PC-3 (cell line): ENCODE results near the gene COX17. TPM values are rescaled to one million over a fixed set of nuclear protein-coding genes. Genes with fewer than 3 reads are reported as not detected.
A peak's percentile ranks its signal among the peaks of the same experiment; 100 is the strongest.

ENCODE experiments used
- ATAC-seq: fragments of 200-7000 bp; cut with Tn5 transposase; 2 replicates; pipeline ENCODE4 v1.9.1; 2020; ENCODE audit warnings: mild to moderate bottlenecking, moderate library complexity
- BruUV-seq: library from RNA; stranded (reverse); fragments of 400-500 nt; replicated peaks from 2 replicates; lab custom pipeline; 2021; lab: Mats Ljungman, UMichigan
- CTCF ChIA-PET: fragments of 300-600 bp; sonication (Branson Sonifier 250); formaldehyde crosslinking; loops from one replicate; lab custom pipeline; 2022; ENCODE audit warnings: antibody characterized with exemption; lab: Charles Lee
- POLR2A ChIA-PET: fragments of 300-600 bp; sonication (Branson Sonifier 250); formaldehyde crosslinking; loops from one replicate; lab custom pipeline; 2022; ENCODE audit warnings: antibody characterized with exemption; ENCODE audit not compliant: unreplicated experiment; lab: Charles Lee
- DNase-seq: peaks from one replicate; pipeline ENCODE4 v3.0.0-alpha.2; 2015
- H2AFZ ChIP-seq: fragments of 300-600 bp; sonication (generic); 2 replicates; pipeline ENCODE4 v1.6.0; 2016; ENCODE audit warnings: antibody characterized with exemption, low read length
- H3F3A ChIP-seq: fragments of 300-600 bp; sonication (generic); one replicate; pipeline ENCODE4 v1.6.0; 2017; ENCODE audit warnings: antibody characterized with exemption, low read length, control low read depth, mild to moderate bottlenecking; ENCODE audit not compliant: unreplicated experiment
- H3K27ac ChIP-seq: fragments of 300-600 bp; sonication (generic); 2 replicates; pipeline ENCODE4 v1.5.1; 2016; ENCODE audit warnings: mild to moderate bottlenecking, low read length
- H3K27me3 ChIP-seq: fragments of 300-600 bp; sonication (generic); 2 replicates; pipeline ENCODE4 v1.6.1; 2016; ENCODE audit warnings: low read length, mixed read lengths
- H3K36me3 ChIP-seq: fragments of 300-600 bp; sonication (generic); 2 replicates; pipeline ENCODE4 v1.6.1; 2016; ENCODE audit warnings: low read depth, mixed run types, low read length, mixed read lengths
- H3K4me1 ChIP-seq: fragments of 300-600 bp; sonication (generic); 2 replicates; pipeline ENCODE4 v1.5.1; 2016; ENCODE audit warnings: low read length; ENCODE audit not compliant: insufficient read depth
- H3K4me2 ChIP-seq: fragments of 300-600 bp; sonication (generic); 2 replicates; pipeline ENCODE4 v1.6.0; 2016; ENCODE audit warnings: low read length
- H3K4me3 ChIP-seq: fragments of 300-600 bp; sonication (generic); 2 replicates; pipeline ENCODE4 v1.5.1; 2016; ENCODE audit warnings: mild to moderate bottlenecking, low read length, mixed read lengths
- H3K79me2 ChIP-seq: fragments of 300-600 bp; sonication (generic); 2 replicates; pipeline ENCODE4 v1.6.1; 2017; ENCODE audit warnings: low read length, mixed read lengths
- H3K9ac ChIP-seq: fragments of 300-600 bp; sonication (generic); 2 replicates; pipeline ENCODE4 v1.6.0; 2016; ENCODE audit warnings: mild to moderate bottlenecking, low read length
- H3K9me2 ChIP-seq: fragments of 300-600 bp; sonication (generic); replicated peaks from 2 replicates; pipeline ENCODE4 v1.6.1; 2016; ENCODE audit warnings: mixed run types, low read length, mixed read lengths
- H3K9me3 ChIP-seq: fragments of 300-600 bp; sonication (generic); 2 replicates; pipeline ENCODE4 v1.6.1; 2016; ENCODE audit warnings: low read length, mixed read lengths
- H4K20me1 ChIP-seq: fragments of 300-600 bp; sonication (generic); 2 replicates; pipeline ENCODE4 v1.6.1; 2016; ENCODE audit warnings: low read length, mixed read lengths
- EZH2 ChIP-seq: fragments of 300-600 bp; sonication (generic); IDR thresholded peaks from one replicate; pipeline ENCODE4 v1.6.1; 2017; ENCODE audit warnings: antibody characterized with exemption, mild to moderate bottlenecking, low read length; ENCODE audit not compliant: unreplicated experiment
- EZH2phosphoT487 ChIP-seq: fragments of 300-600 bp; sonication (generic); IDR thresholded peaks from 2 replicates; pipeline ENCODE4 v1.6.1; 2018; ENCODE audit warnings: mild to moderate bottlenecking, antibody characterized with exemption, low read length, borderline replicate concordance
- intact Hi-C: fragments of 100-400 bp; cut with micrococcal nuclease; formaldehyde crosslinking; loops from 2 replicates; pipeline ENCODE4 v1.9.0; 2023
- total RNA-seq: library from RNA; depleted of rRNA; stranded (reverse); fragments of >200 nt; gene quantifications from 2 replicates; pipeline ENCODE4 v1.2.3, GENCODE V29; 2014
- TF ChIP-seq, protein P1 (sequence below): fragments of 300-600 bp; sonication (generic); conservative IDR thresholded peaks from 2 replicates; pipeline ENCODE4 v1.5.1; 2017; ENCODE audit warnings: antibody characterized with exemption, low read depth, mild to moderate bottlenecking, low read length

COX17 gene
- total RNA-seq, 1 experiment from 2014 or later, result 159 TPM

DNA sequence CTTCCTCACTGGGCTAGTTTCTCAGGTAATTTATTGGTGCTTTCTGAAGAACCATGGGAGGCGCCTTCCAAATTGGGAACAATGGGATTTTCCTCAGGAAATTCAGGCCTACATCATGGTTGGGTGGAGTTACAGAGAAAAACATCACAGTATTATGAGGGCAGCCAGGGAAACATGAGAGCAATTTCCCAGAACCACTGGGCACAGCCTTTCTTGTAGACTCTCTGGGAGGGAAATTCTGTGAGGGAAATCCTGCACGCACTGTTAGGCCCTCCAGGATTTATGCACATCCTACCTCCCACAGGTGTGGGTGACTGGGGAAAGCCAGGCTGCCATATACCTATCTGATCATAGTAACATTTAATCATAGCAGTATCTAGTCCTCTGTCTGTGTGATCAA, 30.0 kb downstream of the COX17 start:
- Histone ChIP-seq H3K79me2 (no peaks in the 10 kb centered on the region), H2AFZ (no peak overlapping the region), H3K4me2 (no peak overlapping the region), H3K4me3 (no peak overlapping the region), H3K27ac (no peak overlapping the region), H3K9me2 (no peaks in the 10 kb centered on the region), H3K36me3 (no peaks in the 10 kb centered on the region), H3K9me3 (no peaks in the 10 kb centered on the region), H3F3A (peaks cover 4% of the 10 kb centered on the region), H3K27me3 (no peaks in the 10 kb centered on the region), H3K4me1 (peaks cover 24% of the 10 kb centered on the region), H3K9ac (no peak overlapping the region), H4K20me1 (no peaks in the 10 kb centered on the region)
- no TSS peak for BruUV-seq
- ATAC-seq (no peak), DNase-seq (no peak)
- CTCF ChIA-PET, result no interaction called here
- TF ChIP-seq EZH2 (no peak), EZH2phosphoT487 (no peak)
- TF ChIP-seq, protein P1, sequence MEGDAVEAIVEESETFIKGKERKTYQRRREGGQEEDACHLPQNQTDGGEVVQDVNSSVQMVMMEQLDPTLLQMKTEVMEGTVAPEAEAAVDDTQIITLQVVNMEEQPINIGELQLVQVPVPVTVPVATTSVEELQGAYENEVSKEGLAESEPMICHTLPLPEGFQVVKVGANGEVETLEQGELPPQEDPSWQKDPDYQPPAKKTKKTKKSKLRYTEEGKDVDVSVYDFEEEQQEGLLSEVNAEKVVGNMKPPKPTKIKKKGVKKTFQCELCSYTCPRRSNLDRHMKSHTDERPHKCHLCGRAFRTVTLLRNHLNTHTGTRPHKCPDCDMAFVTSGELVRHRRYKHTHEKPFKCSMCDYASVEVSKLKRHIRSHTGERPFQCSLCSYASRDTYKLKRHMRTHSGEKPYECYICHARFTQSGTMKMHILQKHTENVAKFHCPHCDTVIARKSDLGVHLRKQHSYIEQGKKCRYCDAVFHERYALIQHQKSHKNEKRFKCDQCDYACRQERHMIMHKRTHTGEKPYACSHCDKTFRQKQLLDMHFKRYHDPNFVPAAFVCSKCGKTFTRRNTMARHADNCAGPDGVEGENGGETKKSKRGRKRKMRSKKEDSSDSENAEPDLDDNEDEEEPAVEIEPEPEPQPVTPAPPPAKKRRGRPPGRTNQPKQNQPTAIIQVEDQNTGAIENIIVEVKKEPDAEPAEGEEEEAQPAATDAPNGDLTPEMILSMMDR, result no peak
- POLR2A ChIA-PET, result no interaction called here
- intact Hi-C loops, result no loop called here

DNA sequence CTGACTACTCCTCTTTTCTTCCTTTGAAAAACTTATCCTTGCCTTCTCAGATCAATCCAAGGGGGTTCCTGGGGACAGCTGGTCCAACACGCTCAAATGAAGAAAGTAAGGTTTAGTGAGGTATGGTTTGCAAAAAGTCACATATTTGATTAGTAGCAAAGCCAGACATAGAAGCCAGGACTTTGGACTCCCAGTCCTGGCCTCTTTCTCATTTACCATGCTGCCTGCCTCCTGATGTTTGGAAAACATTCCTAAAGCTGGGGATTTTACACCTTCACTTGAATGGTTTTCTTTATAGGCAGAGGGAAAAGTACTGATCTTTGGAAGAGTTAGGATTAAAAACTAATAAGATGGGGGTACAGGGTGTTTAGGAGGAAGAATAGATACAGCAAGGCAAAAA, 31.4 kb downstream of the COX17 start:
- H3K27ac ChIP-seq, result no peak overlapping the region
- no peak overlapping the region for H2AFZ ChIP-seq
- no peaks in the 10 kb centered on the region for H3K9me2 ChIP-seq
- H3K4me3 ChIP-seq, result no peak overlapping the region
- no TSS peak for BruUV-seq
- no peak overlapping the region for H3K9ac ChIP-seq
- DNase-seq, result no peak
- peaks cover 4% of the 10 kb centered on the region for H3F3A ChIP-seq
- H3K79me2 ChIP-seq, result no peaks in the 10 kb centered on the region
- no peaks in the 10 kb centered on the region for H3K9me3 ChIP-seq
- H3K27me3 ChIP-seq, result no peaks in the 10 kb centered on the region
- H3K4me2 ChIP-seq, result no peak overlapping the region
- no peak for ATAC-seq
- POLR2A ChIA-PET, result no interaction called here
- no peaks in the 10 kb centered on the region for H3K36me3 ChIP-seq
- TF ChIP-seq EZH2, result no peak
- TF ChIP-seq, protein P1, result no peak
- no peak for TF ChIP-seq EZH2phosphoT487
- CTCF ChIA-PET, result no interaction called here
- intact Hi-C loops, result no loop called here
- peaks cover 26% of the 10 kb centered on the region for H3K4me1 ChIP-seq
- H4K20me1 ChIP-seq, result no peaks in the 10 kb centered on the region

DNA sequence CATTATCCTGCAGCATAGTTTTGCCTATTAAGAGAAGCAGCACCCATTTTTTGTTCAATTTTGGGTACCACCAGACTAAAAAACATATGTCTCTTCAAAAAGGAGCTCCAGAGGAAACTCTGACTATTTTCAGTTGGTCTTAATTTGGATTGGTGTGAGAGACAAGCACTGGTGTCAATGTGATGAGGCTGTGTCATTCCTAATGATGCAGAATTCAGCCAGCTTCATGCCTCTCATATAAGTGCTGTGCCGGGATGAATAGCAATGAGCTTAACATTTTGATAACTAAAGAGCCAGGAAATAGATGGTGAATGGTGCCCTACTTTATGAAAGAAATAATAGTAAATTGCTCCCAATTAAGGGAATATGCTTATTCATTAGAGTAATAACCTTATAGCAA, 32.7 kb downstream of the COX17 start:
- H3K9me2 ChIP-seq, result no peaks in the 10 kb centered on the region
- no peaks in the 10 kb centered on the region for H3K27me3 ChIP-seq
- no TSS peak for BruUV-seq
- no peaks in the 10 kb centered on the region for H3K79me2 ChIP-seq
- no peaks in the 10 kb centered on the region for H3K9me3 ChIP-seq
- H3K4me2 ChIP-seq, result peak overlapping the region; percentile 64; the same call in 1 of the 2 replicates
- H3K4me3 ChIP-seq, result no peak overlapping the region
- DNase-seq (no peak), ATAC-seq (no peak)
- ChIA-PET CTCF (no interaction called here), POLR2A (interaction anchor here (0.5 kb wide), 1 partner anchor 16 kb away, joined by 5 read pairs; the partner anchor contains the start of gene POPDC2)
- TF ChIP-seq EZH2 (no peak), EZH2phosphoT487 (no peak)
- TF ChIP-seq, protein P1, result no peak
- intact Hi-C loops, result no loop called here
- H3K27ac ChIP-seq, result peak overlapping the region; percentile 89
- peaks cover 26% of the 10 kb centered on the region for H3K4me1 ChIP-seq
- peaks cover 4% of the 10 kb centered on the region for H3F3A ChIP-seq
- peak overlapping the region; percentile 36 for H3K9ac ChIP-seq
- H4K20me1 ChIP-seq, result no peaks in the 10 kb centered on the region
- H3K36me3 ChIP-seq, result no peaks in the 10 kb centered on the region
- H2AFZ ChIP-seq, result peak overlapping the region; percentile 7; the same call in 1 of the 2 replicates
